CD8-positive, alpha-beta memory T cell (primary cell): ENCODE results near the gene HSD11B1. TPM values are rescaled to one million over a fixed set of nuclear protein-coding genes. Genes with fewer than 3 reads are reported as not detected.

ENCODE experiments used
- CTCF ChIA-PET: fragments of 350-600 bp; sonication (Branson Sonifier 250); formaldehyde crosslinking; loops from one replicate; lab custom pipeline; 2021; ENCODE audit warnings: antibody characterized with exemption; lab: Charles Lee
- POLR2A ChIA-PET: fragments of 350-600 bp; sonication (Branson Sonifier 250); formaldehyde crosslinking; loops from one replicate; lab custom pipeline; 2021; ENCODE audit warnings: antibody characterized with exemption; lab: Charles Lee
- DNase-seq, 5 donors: peaks; one replicate each; pipeline versions ENCODE4 v3.0.0 to v3.0.0-alpha.2; 2020 to 2022; ENCODE audit warnings: mixed read lengths in 1 of 5
- H3K27ac ChIP-seq: one replicate; pipeline ENCODE4 v1.7.0; 2013; ENCODE audit warnings: low read depth, mild to moderate bottlenecking, low read length, moderate library complexity
- H3K27me3 ChIP-seq: 2 replicates; pipeline ENCODE4 v1.7.0; 2013; ENCODE audit warnings: low read length, mild to moderate bottlenecking; ENCODE audit not compliant: insufficient read depth, poor library complexity, severe bottlenecking
- H3K36me3 ChIP-seq: 2 replicates; pipeline ENCODE4 v1.7.0; 2013; ENCODE audit warnings: mild to moderate bottlenecking, low read length, moderate library complexity; ENCODE audit not compliant: insufficient read depth
- H3K4me1 ChIP-seq: 2 replicates; pipeline ENCODE4 v1.7.0; 2013; ENCODE audit warnings: mild to moderate bottlenecking, low read length, moderate library complexity; ENCODE audit not compliant: insufficient read depth
- H3K4me3 ChIP-seq: 2 replicates; pipeline ENCODE4 v1.7.0; 2013; ENCODE audit warnings: mild to moderate bottlenecking, low read length
- H3K9me3 ChIP-seq: 2 replicates; pipeline ENCODE4 v1.7.0; 2013; ENCODE audit warnings: mild to moderate bottlenecking, low read length
- H3K27ac Mint-ChIP-seq, 8 donors: one replicate each; pipeline ENCODE4 v1.8.0; 2020 to 2021; ENCODE audit warnings: mixed read lengths in 8 of 8, mild to moderate bottlenecking in 6 of 8, inconsistent platforms in 3 of 8, moderate library complexity in 3 of 8
- H3K27me3 Mint-ChIP-seq, 2 donors: one replicate each; pipeline ENCODE4 v1.8.0; 2020 to 2021; ENCODE audit warnings: mixed read lengths in 2 of 2, mild to moderate bottlenecking in 1 of 2, moderate library complexity in 1 of 2
- H3K36me3 Mint-ChIP-seq, 3 donors: one replicate each; pipeline ENCODE4 v1.8.0; 2020 to 2021; ENCODE audit warnings: mixed read lengths in 3 of 3, inconsistent platforms in 1 of 3, mild to moderate bottlenecking in 1 of 3
- H3K4me1 Mint-ChIP-seq, 3 donors: one replicate each; pipeline ENCODE4 v1.8.0; 2020 to 2021; ENCODE audit warnings: mixed read lengths in 3 of 3, inconsistent platforms in 1 of 3, mild to moderate bottlenecking in 1 of 3
- H3K4me3 Mint-ChIP-seq, 7 donors: one replicate each; pipeline ENCODE4 v1.8.0; 2020 to 2021; ENCODE audit warnings: mixed read lengths in 7 of 7, mild to moderate bottlenecking in 6 of 7, moderate library complexity in 4 of 7, inconsistent platforms in 2 of 7
- H3K9me3 Mint-ChIP-seq, 5 donors: one replicate each; pipeline ENCODE4 v1.8.0; 2020 to 2022; ENCODE audit warnings: mixed read lengths in 5 of 5, mild to moderate bottlenecking in 3 of 5, moderate library complexity in 2 of 5, inconsistent platforms in 1 of 5
- polyA plus RNA-seq: library from polyadenylated mRNA; unstranded; fragments of 300-500 nt; fragmentation: Illumina TruSeq; gene quantifications from one replicate; pipeline ENCODE4 v1.2.3, GENCODE V29; 2021
- total RNA-seq, 2 experiments: library from RNA; stranded (reverse); gene quantifications; one replicate each; pipeline ENCODE4 v1.2.3, GENCODE V29; 2021

HSD11B1 gene
- total and polyA plus RNA-seq, 3 experiments from 2014 or later, result 0.30 to 0.80 (median 0.59) TPM

DNA sequence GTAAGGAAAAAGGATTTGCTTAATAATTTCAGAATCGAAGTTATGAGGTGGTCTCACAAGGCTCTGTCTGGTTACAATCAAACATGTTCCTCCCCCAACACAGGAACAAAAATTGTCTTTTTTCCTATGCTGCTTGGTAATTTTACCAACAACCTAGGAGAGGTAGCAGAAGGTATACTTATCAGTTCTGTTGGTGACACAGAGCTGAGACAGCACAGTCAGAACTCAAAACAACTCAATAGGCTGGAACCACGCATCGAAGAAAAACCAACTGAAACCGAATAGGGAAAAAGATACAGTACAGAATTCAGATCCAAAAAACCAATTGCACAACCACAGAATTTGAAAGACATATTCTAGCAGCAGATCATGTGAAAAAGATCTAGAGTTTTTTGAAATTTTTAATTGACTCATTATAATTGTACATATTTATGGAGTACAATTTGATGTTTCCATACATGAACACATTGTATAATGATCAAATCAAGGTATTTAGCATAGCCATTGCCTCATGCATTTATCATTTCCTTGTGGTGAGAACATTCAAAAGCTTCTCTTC, 25.6 kb upstream of the HSD11B1 start:
- ChIA-PET CTCF (no interaction called here), POLR2A (no interaction called here)
- no peak overlapping the region for H3K27ac ChIP-seq
- H3K9me3 Mint-ChIP-seq, result no peaks in the 10 kb centered on the region
- H3K36me3 ChIP-seq, result no peaks in the 10 kb centered on the region
- H3K36me3 Mint-ChIP-seq, result peaks cover 0 to 3% (median 0%) of the 10 kb centered on the region in 3 donors
- peaks cover 10 to 69% of the 10 kb centered on the region in 2 donors for H3K27me3 Mint-ChIP-seq
- peaks cover 16 to 26% (median 17%) of the 10 kb centered on the region in 3 donors for H3K4me1 Mint-ChIP-seq
- no peak overlapping the region for H3K4me3 Mint-ChIP-seq
- DNase-seq, result no peak
- peaks cover 12% of the 10 kb centered on the region for H3K4me1 ChIP-seq
- peaks cover 9% of the 10 kb centered on the region for H3K27me3 ChIP-seq
- no peak overlapping the region for H3K27ac Mint-ChIP-seq
- H3K4me3 ChIP-seq, result no peak overlapping the region
- no peaks in the 10 kb centered on the region for H3K9me3 ChIP-seq

DNA sequence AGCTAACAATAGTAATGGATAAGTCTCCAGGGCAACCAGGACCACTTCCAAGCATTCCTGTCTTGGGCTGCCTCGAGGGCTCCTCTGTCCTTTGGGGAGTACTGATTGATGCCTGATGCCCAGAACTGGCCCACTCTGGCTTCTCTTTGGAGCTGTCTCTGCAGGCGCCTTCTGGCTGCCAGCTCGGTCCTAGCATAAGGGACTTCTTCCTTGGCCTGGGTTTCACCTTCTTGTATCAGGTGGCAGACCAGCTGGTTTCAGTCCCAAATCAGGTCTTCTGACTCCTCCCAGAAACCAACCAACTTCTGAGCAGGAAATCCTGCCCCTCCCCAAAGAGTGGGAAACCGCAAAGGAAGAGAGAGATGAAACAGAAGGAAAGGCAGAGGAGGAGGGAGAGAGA, 18.8 kb upstream of the HSD11B1 start:
- Mint-ChIP-seq H3K27ac (peak overlapping the region in 4 of 8 donors; percentile 61 to 90 (median 74)), H3K9me3 (no peaks in the 10 kb centered on the region)
- H3K27ac ChIP-seq, result no peak overlapping the region

DNA sequence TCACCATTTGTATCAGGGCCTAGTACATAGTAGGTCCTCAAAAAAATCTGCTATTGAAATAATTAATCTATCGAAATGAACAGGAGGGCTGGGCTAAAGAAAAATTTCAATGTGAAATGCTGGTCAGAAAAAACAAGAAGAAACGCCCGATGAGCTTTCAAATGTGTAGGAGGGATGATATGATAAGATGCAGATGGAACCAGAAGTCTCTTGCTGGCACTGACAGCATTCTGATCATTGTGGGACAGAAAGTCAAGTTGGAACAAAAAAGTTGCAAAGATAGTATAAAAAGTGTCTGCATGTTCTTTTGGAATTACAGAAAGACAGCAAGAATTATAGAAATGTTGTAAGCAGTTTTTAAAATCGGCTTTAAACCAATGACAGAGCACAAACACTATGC, 18.3 kb upstream of the HSD11B1 start:
- Histone ChIP-seq H3K36me3 (no peaks in the 10 kb centered on the region), H3K9me3 (no peaks in the 10 kb centered on the region), H3K27ac (no peak overlapping the region), H3K4me3 (no peak overlapping the region), H3K27me3 (no peaks in the 10 kb centered on the region), H3K4me1 (peaks cover 26% of the 10 kb centered on the region)
- no peak for DNase-seq
- Mint-ChIP-seq H3K27me3 (peaks cover 0 to 6% of the 10 kb centered on the region in 2 donors), H3K4me1 (peaks cover 20 to 39% (median 27%) of the 10 kb centered on the region in 3 donors), H3K9me3 (no peaks in the 10 kb centered on the region), H3K27ac (peak overlapping the region in 5 of 8 donors; percentile 3 to 90 (median 14)), H3K36me3 (no peaks in the 10 kb centered on the region), H3K4me3 (peak overlapping the region in 4 of 7 donors; percentile 46 to 76 (median 60))
- ChIA-PET CTCF (interaction anchor here (1.7 to 2.1 kb wide), 2 partner anchors 10 to 121 kb away, joined by 5 read pairs; no protein-coding TSS in a partner anchor), POLR2A (no interaction called here)

More for the DNA sequence above, 18.8 kb upstream of the HSD11B1 start:
- H3K4me3 ChIP-seq, result peak overlapping the region; percentile 12
- H3K27me3 Mint-ChIP-seq, result peaks cover 0 to 11% of the 10 kb centered on the region in 2 donors
- H3K36me3 ChIP-seq, result no peaks in the 10 kb centered on the region
- CTCF ChIA-PET, result interaction anchor here (1.7 to 2.1 kb wide), 2 partner anchors 9 to 120 kb away, joined by 5 read pairs; no protein-coding TSS in a partner anchor
- no peak for DNase-seq
- peaks cover 20 to 39% (median 27%) of the 10 kb centered on the region in 3 donors for H3K4me1 Mint-ChIP-seq
- no peaks in the 10 kb centered on the region for H3K27me3 ChIP-seq
- peaks cover 0 to 3% (median 0%) of the 10 kb centered on the region in 3 donors for H3K36me3 Mint-ChIP-seq
- peaks cover 26% of the 10 kb centered on the region for H3K4me1 ChIP-seq
- POLR2A ChIA-PET, result no interaction called here
- H3K4me3 Mint-ChIP-seq, result peak overlapping the region in 5 of 7 donors; percentile 36 to 76 (median 48)
- H3K9me3 ChIP-seq, result no peaks in the 10 kb centered on the region

DNA sequence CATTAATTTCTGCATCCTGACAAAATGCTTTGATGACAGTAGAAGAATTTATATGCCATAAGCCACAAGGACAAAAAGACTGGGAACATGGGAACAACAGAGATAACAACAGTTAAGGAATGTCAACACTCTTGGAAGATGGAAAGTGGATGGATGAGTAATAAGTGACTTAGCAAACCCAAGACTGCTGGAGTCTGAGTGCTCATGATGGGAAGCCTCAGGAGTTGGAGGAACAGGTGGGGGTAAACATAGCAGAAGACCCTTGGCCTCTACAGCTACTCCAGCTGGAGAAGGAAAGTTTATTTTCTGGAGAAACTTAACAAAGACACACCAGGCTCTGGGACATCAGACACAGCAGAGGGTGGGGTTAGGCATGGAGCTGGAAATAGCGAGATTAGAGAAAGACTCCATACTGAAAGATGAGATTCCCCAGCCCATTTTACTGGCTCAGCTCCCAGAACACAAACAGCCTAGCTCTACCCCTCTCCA, 15.9 kb upstream of the HSD11B1 start:
- no peak for DNase-seq
- Mint-ChIP-seq H3K27me3 (no peaks in the 10 kb centered on the region), H3K9me3 (no peaks in the 10 kb centered on the region), H3K36me3 (no peaks in the 10 kb centered on the region), H3K4me1 (peaks cover 26 to 48% (median 31%) of the 10 kb centered on the region in 3 donors), H3K27ac (peak overlapping the region in 3 of 8 donors; percentile 5 to 61 (median 26)), H3K4me3 (no peak overlapping the region)
- Histone ChIP-seq H3K4me1 (peaks cover 26% of the 10 kb centered on the region), H3K36me3 (no peaks in the 10 kb centered on the region), H3K27ac (no peak overlapping the region), H3K9me3 (no peaks in the 10 kb centered on the region), H3K4me3 (no peak overlapping the region), H3K27me3 (no peaks in the 10 kb centered on the region)
- CTCF ChIA-PET, result interaction anchor here (1.2 to 2.3 kb wide), 3 partner anchors 10 to 123 kb away, joined by 3 to 7 read pairs (median 4); no protein-coding TSS in a partner anchor
- POLR2A ChIA-PET, result no interaction called here

DNA sequence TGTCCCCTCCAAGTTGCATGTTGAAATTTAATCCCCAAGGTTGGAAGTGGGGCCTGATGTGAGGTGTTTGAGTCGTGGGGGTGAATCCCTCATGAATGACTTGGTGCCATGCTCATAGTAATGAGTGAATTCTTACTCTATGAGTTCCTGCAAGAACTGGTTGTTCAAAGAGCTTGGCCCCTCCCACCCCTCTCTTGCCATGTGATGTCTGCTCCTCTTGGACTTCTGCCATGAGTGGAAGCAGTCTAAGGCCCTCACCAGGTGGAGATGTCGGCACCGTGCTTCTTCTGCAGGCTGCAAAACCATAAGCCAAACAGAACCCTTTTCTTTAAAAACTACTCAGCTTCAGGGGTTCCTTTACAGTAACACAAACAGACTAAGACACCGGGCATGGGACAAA, 15.2 kb upstream of the HSD11B1 start:
- Mint-ChIP-seq H3K27ac (peak overlapping the region in 1 of 8 donors; percentile 84), H3K36me3 (no peaks in the 10 kb centered on the region), H3K4me3 (no peak overlapping the region), H3K9me3 (no peaks in the 10 kb centered on the region), H3K4me1 (peaks cover 26 to 51% (median 31%) of the 10 kb centered on the region in 3 donors), H3K27me3 (no peaks in the 10 kb centered on the region)
- Histone ChIP-seq H3K9me3 (no peaks in the 10 kb centered on the region), H3K27me3 (no peaks in the 10 kb centered on the region), H3K4me3 (no peak overlapping the region), H3K4me1 (peaks cover 26% of the 10 kb centered on the region), H3K36me3 (no peaks in the 10 kb centered on the region), H3K27ac (no peak overlapping the region)
- CTCF ChIA-PET, result interaction anchor here (1.4 kb wide), 1 partner anchor 123 kb away, joined by 4 read pairs; no protein-coding TSS in a partner anchor
- DNase-seq, result no peak
- POLR2A ChIA-PET, result no interaction called here

DNA sequence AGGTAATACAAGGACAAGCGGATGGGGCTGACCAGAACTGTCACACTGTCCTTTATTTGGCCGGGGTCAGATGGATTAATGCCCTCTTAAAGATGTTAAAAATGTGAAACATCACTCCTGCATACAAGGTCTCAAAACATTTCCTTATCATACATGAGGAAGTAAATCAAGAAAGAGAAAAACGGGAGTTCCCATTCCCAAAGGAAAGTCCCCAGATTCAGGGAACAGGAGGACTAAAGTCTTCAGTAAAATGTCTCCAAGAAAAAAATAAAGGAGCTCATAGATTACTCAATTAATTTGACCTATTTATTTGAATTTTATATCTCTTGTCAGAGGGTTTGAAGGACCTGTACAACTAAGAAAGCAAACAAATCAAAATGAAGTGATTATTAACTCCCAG, 13.4 kb upstream of the HSD11B1 start:
- H3K27ac Mint-ChIP-seq, result no peak overlapping the region
- no peaks in the 10 kb centered on the region for H3K36me3 ChIP-seq
- no peaks in the 10 kb centered on the region for H3K9me3 ChIP-seq
- peaks cover 13 to 37% (median 17%) of the 10 kb centered on the region in 3 donors for H3K4me1 Mint-ChIP-seq
- H3K36me3 Mint-ChIP-seq, result no peaks in the 10 kb centered on the region
- DNase-seq, result no peak
- ChIA-PET POLR2A (no interaction called here), CTCF (interaction anchor here (1.3 to 2.0 kb wide), 6 partner anchors 8 to 124 kb away, joined by 3 to 6 read pairs (median 4); no protein-coding TSS in a partner anchor)
- no peaks in the 10 kb centered on the region for H3K27me3 Mint-ChIP-seq
- peaks cover 10% of the 10 kb centered on the region for H3K4me1 ChIP-seq
- no peaks in the 10 kb centered on the region for H3K9me3 Mint-ChIP-seq
- no peak overlapping the region for H3K27ac ChIP-seq
- H3K4me3 Mint-ChIP-seq, result no peak overlapping the region
- no peaks in the 10 kb centered on the region for H3K27me3 ChIP-seq
- H3K4me3 ChIP-seq, result no peak overlapping the region

DNA sequence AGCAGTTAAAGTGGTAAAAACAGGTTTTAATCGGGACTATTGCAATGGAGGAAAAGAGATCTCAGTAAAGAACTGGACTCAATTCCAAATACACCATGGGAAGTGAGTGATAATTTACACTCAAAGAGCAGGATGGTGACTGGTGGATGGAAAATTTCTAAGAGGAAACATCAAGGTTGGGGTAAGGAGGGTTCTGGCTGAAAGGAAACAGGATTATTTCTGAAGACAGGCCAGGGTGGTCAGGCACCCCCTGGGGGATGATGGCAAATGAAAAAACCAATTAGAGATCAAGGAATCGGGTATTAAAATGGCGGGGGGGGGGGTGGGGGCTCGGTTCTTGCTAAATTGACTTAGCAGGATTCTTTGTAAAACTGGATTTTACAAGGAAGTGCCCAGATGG, 12.3 kb upstream of the HSD11B1 start:
- ChIA-PET CTCF (interaction anchor here (0.7 to 2.0 kb wide), 8 partner anchors 9 to 125 kb away, joined by 3 to 6 read pairs (median 4); no protein-coding TSS in a partner anchor), POLR2A (no interaction called here)
- Mint-ChIP-seq H3K27ac (peak overlapping the region in 1 of 8 donors; percentile 15), H3K4me3 (no peak overlapping the region), H3K9me3 (no peaks in the 10 kb centered on the region), H3K27me3 (peaks cover 0 to 2% of the 10 kb centered on the region in 2 donors), H3K4me1 (peaks cover 6 to 30% (median 11%) of the 10 kb centered on the region in 3 donors), H3K36me3 (no peaks in the 10 kb centered on the region)
- Histone ChIP-seq H3K36me3 (no peaks in the 10 kb centered on the region), H3K4me3 (no peak overlapping the region), H3K4me1 (peaks cover under 1% of the 10 kb centered on the region), H3K27me3 (no peaks in the 10 kb centered on the region), H3K27ac (no peak overlapping the region), H3K9me3 (no peaks in the 10 kb centered on the region)
- DNase-seq, result no peak
